IMR-90 (cell line): Measurements from ENCODE around the gene CYP26B1. TPM values are rescaled to one million over a fixed set of nuclear protein-coding genes. Genes with fewer than 3 reads are reported as not detected.

ENCODE experiments used
- ATAC-seq: fragments of 200-7000 bp; cut with Tn5 transposase; 2 replicates; pipeline ENCODE4 v1.9.1; 2020; ENCODE audit warnings: low read depth, mild to moderate bottlenecking, moderate library complexity
- BruUV-seq: library from RNA; stranded (reverse); fragments of 400-500 nt; replicated peaks from 2 replicates; lab custom pipeline; 2021; lab: Mats Ljungman, UMichigan
- CTCF ChIA-PET: fragments of 300-600 bp; formaldehyde crosslinking; extraction: SDS; loops from one replicate; lab custom pipeline; 2021; ENCODE audit warnings: antibody characterized with exemption; lab: Yijun Ruan, JAX
- POLR2A ChIA-PET: fragments of 300-600 bp; sonication (Branson Sonifier 250); formaldehyde crosslinking; loops from one replicate; lab custom pipeline; 2022; ENCODE audit warnings: antibody characterized with exemption; ENCODE audit not compliant: unreplicated experiment; lab: Charles Lee
- DNase-seq: peaks from one replicate; pipeline ENCODE4 v3.0.0; 2013
- H2AFZ ChIP-seq: replicated peaks from 2 replicates; pipeline ENCODE3; 2013; ENCODE audit warnings: low read length, mild to moderate bottlenecking; ENCODE audit not compliant: poor library complexity
- H2AK5ac ChIP-seq: 2 replicates; pipeline ENCODE4 v1.6.1; 2013; ENCODE audit warnings: low read depth, low read length, inconsistent platforms
- H2AK9ac ChIP-seq: replicated peaks from 2 replicates; pipeline ENCODE3; 2013; ENCODE audit warnings: mild to moderate bottlenecking, low read depth, low read length, moderate library complexity; ENCODE audit not compliant: poor library complexity
- H2BK120ac ChIP-seq: 2 replicates; pipeline ENCODE4 v1.6.1; 2013; ENCODE audit warnings: low read depth, low read length, inconsistent platforms
- H2BK15ac ChIP-seq: 3 replicates; pipeline ENCODE4 v1.6.1; 2013; ENCODE audit warnings: low read depth, low read length, inconsistent platforms
- H2BK20ac ChIP-seq: 2 replicates; pipeline ENCODE4 v1.6.1; 2013; ENCODE audit warnings: low read depth, mild to moderate bottlenecking, inconsistent platforms, low read length, moderate library complexity
- H2BK5ac ChIP-seq: 2 replicates; pipeline ENCODE4 v1.6.1; 2013; ENCODE audit warnings: mild to moderate bottlenecking, low read depth, low read length, inconsistent platforms; ENCODE audit not compliant: poor library complexity, severe bottlenecking
- H3K14ac ChIP-seq: replicated peaks from 2 replicates; pipeline ENCODE4 v1.6.1; 2013; ENCODE audit warnings: low read depth, low read length, inconsistent platforms
- H3K18ac ChIP-seq: 2 replicates; pipeline ENCODE4 v1.6.1; 2013; ENCODE audit warnings: low read depth, low read length, control low read depth
- H3K23ac ChIP-seq: 2 replicates; pipeline ENCODE4 v1.6.1; 2013; ENCODE audit warnings: low read depth, low read length, inconsistent platforms
- H3K27ac ChIP-seq: 2 replicates; pipeline ENCODE4 v1.5.1; 2013; ENCODE audit warnings: mild to moderate bottlenecking, control low read depth, low read length; ENCODE audit not compliant: insufficient read depth
- H3K27me3 ChIP-seq: 2 replicates; pipeline ENCODE4 v1.6.1; 2013; ENCODE audit warnings: low read length; ENCODE audit not compliant: control insufficient read depth, insufficient read depth
- H3K36me3 ChIP-seq: 2 replicates; pipeline ENCODE4 v1.6.1; 2013; ENCODE audit warnings: low read length, mixed read lengths; ENCODE audit not compliant: control insufficient read depth, insufficient read depth
- H3K4ac ChIP-seq: 2 replicates; pipeline ENCODE4 v1.6.1; 2013; ENCODE audit warnings: low read depth, low read length, inconsistent platforms
- H3K4me1 ChIP-seq: 2 replicates; pipeline ENCODE4 v1.6.1; 2013; ENCODE audit warnings: low read length, mixed read lengths; ENCODE audit not compliant: control insufficient read depth, insufficient read depth
- H3K4me2 ChIP-seq: 2 replicates; pipeline ENCODE4 v1.6.1; 2013; ENCODE audit warnings: low read depth, mild to moderate bottlenecking, control low read depth, low read length, moderate library complexity
- H3K4me3 ChIP-seq: 2 replicates; pipeline ENCODE4 v1.5.1; 2013; ENCODE audit warnings: low read depth, mild to moderate bottlenecking, control low read depth, low read length, moderate library complexity; ENCODE audit not compliant: insufficient read depth
- H3K56ac ChIP-seq: 2 replicates; pipeline ENCODE4 v1.6.1; 2013; ENCODE audit warnings: low read length, inconsistent platforms; ENCODE audit not compliant: insufficient read depth; ENCODE audit errors: extremely low read depth
- H3K79me1 ChIP-seq, 2 experiments: 2 replicates each; pipeline ENCODE4 v1.6.1; 2013; ENCODE audit warnings: low read length in 2 of 2, inconsistent platforms in 1 of 2, low read depth in 1 of 2
- H3K9ac ChIP-seq: 2 replicates; pipeline ENCODE4 v1.6.1; 2013; ENCODE audit warnings: low read depth, low read length, control low read depth
- H3K9me1 ChIP-seq: 2 replicates; pipeline ENCODE4 v1.6.1; 2013; ENCODE audit warnings: low read length, inconsistent platforms; ENCODE audit not compliant: insufficient read depth
- H3K9me3 ChIP-seq: 2 replicates; pipeline ENCODE4 v1.6.1; 2013; ENCODE audit warnings: low read length; ENCODE audit not compliant: control insufficient read depth, insufficient read depth
- H4K20me1 ChIP-seq: 2 replicates; pipeline ENCODE4 v1.6.1; 2013; ENCODE audit warnings: low read length, inconsistent platforms; ENCODE audit not compliant: insufficient read depth
- H4K5ac ChIP-seq: 2 replicates; pipeline ENCODE4 v1.6.1; 2013; ENCODE audit warnings: mild to moderate bottlenecking, low read depth, low read length, control low read depth
- H4K8ac ChIP-seq, 2 experiments: 2 replicates each; pipeline ENCODE4 v1.6.1; 2013; ENCODE audit warnings: low read depth in 2 of 2, low read length in 2 of 2, control low read depth in 1 of 2, inconsistent platforms in 1 of 2
- H4K91ac ChIP-seq: 2 replicates; pipeline ENCODE4 v1.6.1; 2013; ENCODE audit warnings: low read depth, low read length, inconsistent platforms; ENCODE audit not compliant: insufficient read depth
- CEBPB ChIP-seq: IDR thresholded peaks from 2 replicates; pipeline ENCODE4 v1.6.1; 2012; ENCODE audit warnings: low read depth, low read length, improper control_type of control experiment
- MXI1 ChIP-seq: IDR thresholded peaks from 2 replicates; pipeline ENCODE4 v1.6.1; 2012; ENCODE audit warnings: low read depth, mild to moderate bottlenecking, low read length, moderate library complexity, borderline replicate concordance
- WGBS, 2 experiments: methylation state at CpG; one replicate each; pipeline versions ENCODE4 v1.1.5 to v1.1.7; 2013; ENCODE audit warnings: missing lambda C conversion rate in 2 of 2; ENCODE audit not compliant: insufficient read length in 1 of 2; ENCODE audit errors: extremely low coverage in 2 of 2; 5-methylcytosine and 5-hydroxymethylcytosine counted together
- dilution Hi-C: fragments of 300-500 bp; cut with HindIII; formaldehyde crosslinking; loops from one replicate; pipeline ENCODE4 v1.14.3; 2018; ENCODE audit warnings: low sequenced_read_pairs; ENCODE audit not compliant: unreplicated experiment
- in situ Hi-C: fragments of 300-500 bp; cut with MboI; formaldehyde crosslinking; loops from 3 replicates; pipeline ENCODE4 v1.14.3; 2019; ENCODE audit warnings: low sequenced_read_pairs, inconsistent platforms, mixed read lengths
- intact Hi-C: fragments of 100-400 bp; cut with micrococcal nuclease; formaldehyde crosslinking; loops from 2 replicates; pipeline ENCODE4 v1.10.0; 2022
- polyA plus RNA-seq, 3 experiments: library from polyadenylated mRNA; depleted of rRNA; stranded (reverse); fragments of >200 nt; gene quantifications; 2 replicates each; pipeline ENCODE4 v1.2.3, GENCODE V29; 2012; ENCODE audit warnings: low replicate concordance in 1 of 3
- total RNA-seq: library from RNA; depleted of rRNA; stranded (reverse); fragments of >200 nt; gene quantifications from 2 replicates; pipeline ENCODE4 v1.2.3, GENCODE V29; 2012

CYP26B1 gene
- total and polyA plus RNA-seq, 2 of the 4 experiments (the other 2 are of a cell fraction) = 0.02 TPM; not detected in 1

DNA sequence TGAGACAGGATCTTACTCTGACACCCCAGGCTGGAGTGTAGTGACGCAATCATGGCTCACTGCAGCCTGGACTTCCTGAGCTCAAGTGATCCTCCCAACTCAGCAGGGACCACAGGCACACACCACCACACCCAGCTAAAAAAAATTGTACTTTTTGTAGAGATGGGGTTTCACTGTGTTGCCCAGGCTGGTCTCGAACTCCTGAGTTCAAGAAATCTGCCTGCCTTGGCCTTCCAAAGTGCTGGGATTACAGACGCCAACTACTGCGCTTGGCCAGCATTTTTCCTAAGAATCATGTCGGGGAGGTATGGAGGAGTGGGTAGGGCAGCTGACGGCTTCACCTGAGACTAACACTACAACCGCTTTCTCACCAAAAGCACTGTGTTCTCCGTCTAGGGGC is 50.4 kb downstream of the CYP26B1 start:
- intact Hi-C loops = no loop called here
- no peak overlapping the region for H3K23ac ChIP-seq
- H2AK9ac ChIP-seq = no peak overlapping the region
- H2BK5ac ChIP-seq = no peak overlapping the region
- TF ChIP-seq MXI1 (no peak), CEBPB (0 out of 2 replicates have a peak, but pooled peaks have one; percentile 47)
- H3K18ac ChIP-seq = no peak overlapping the region
- no peak overlapping the region for H3K14ac ChIP-seq
- no peak overlapping the region for H3K9ac ChIP-seq
- H3K4me1 ChIP-seq = no peaks in the 10 kb centered on the region
- no peak overlapping the region for H4K5ac ChIP-seq
- no peak overlapping the region for H3K4ac ChIP-seq
- H3K27ac ChIP-seq = no peak overlapping the region
- H3K4me2 ChIP-seq = no peak overlapping the region
- no peak overlapping the region for H4K91ac ChIP-seq
- dilution Hi-C loops = no loop called here
- no peak for DNase-seq
- H2BK15ac ChIP-seq = no peak overlapping the region
- no TSS peak for BruUV-seq
- no peak overlapping the region for H2BK20ac ChIP-seq
- no peak for ATAC-seq
- H3K27me3 ChIP-seq = no peaks in the 10 kb centered on the region; the same call in 1 of the 2 replicates
- 61% methylated on average over 4 of the region's 8 CpGs; no CpG with 5 or more reads in 1 of the 2 experiments for WGBS, 2 experiments
- H4K8ac ChIP-seq = no peak overlapping the region
- no peak overlapping the region for H3K4me3 ChIP-seq
- in situ Hi-C loops = no loop called here
- no peaks in the 10 kb centered on the region for H4K20me1 ChIP-seq
- H3K79me1 ChIP-seq = no peaks in the 10 kb centered on the region
- no peak overlapping the region for H3K56ac ChIP-seq
- no peaks in the 10 kb centered on the region for H3K9me3 ChIP-seq
- CTCF ChIA-PET = no interaction called here
- H2AFZ ChIP-seq = no peak overlapping the region
- no peaks in the 10 kb centered on the region for H3K9me1 ChIP-seq
- no peak overlapping the region for H2AK5ac ChIP-seq
- POLR2A ChIA-PET = no interaction called here
- H3K36me3 ChIP-seq = no peaks in the 10 kb centered on the region
- H2BK120ac ChIP-seq = no peak overlapping the region
